Keratinocyte (primary cell): ENCODE data around the gene ANKRD39.

Source experiments
- EZH2 ChIP-seq: IDR thresholded peaks from one replicate; pipeline ENCODE4 v1.6.1; 2012; ENCODE audit warnings: inconsistent platforms, mild to moderate bottlenecking, low read length, moderate library complexity
- TF ChIP-seq, protein P1 (sequence below), 3 experiments: IDR thresholded peaks in 1 of 3; conservative IDR thresholded peaks in 1 of 3; optimal IDR thresholded peaks in 1 of 3; 2 replicates in 2 of 3; 3 replicates in 1 of 3; pipeline versions ENCODE3 to v1.5.1; 2011; ENCODE audit warnings: low read length in 3 of 3, mild to moderate bottlenecking in 3 of 3, moderate library complexity in 2 of 3, control low read depth in 1 of 3, inconsistent platforms in 1 of 3; ENCODE audit not compliant: insufficient read depth in 2 of 3; ENCODE audit errors: extremely low read depth in 1 of 3

DNA sequence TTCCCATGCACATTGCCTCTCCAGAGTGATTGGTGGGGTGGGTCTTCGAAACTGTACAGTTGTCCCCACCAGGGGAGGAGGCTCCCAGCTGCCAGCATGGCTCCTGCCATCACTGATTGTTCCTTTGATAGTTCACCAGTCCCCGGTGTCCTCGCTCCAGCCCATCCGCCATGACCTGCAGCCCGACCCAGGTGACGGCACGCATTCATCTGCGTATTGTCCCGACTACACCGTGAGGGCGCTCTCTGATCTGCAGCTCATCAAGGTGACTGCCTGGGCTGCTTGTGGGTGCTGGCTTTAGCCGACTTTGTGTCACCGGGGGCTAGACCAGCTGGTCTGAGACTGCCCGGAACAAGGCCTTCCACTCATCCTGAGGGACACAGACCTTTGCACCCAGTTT lies 29.4 kb downstream of the ANKRD39 start:
- TF ChIP-seq, protein P1, sequence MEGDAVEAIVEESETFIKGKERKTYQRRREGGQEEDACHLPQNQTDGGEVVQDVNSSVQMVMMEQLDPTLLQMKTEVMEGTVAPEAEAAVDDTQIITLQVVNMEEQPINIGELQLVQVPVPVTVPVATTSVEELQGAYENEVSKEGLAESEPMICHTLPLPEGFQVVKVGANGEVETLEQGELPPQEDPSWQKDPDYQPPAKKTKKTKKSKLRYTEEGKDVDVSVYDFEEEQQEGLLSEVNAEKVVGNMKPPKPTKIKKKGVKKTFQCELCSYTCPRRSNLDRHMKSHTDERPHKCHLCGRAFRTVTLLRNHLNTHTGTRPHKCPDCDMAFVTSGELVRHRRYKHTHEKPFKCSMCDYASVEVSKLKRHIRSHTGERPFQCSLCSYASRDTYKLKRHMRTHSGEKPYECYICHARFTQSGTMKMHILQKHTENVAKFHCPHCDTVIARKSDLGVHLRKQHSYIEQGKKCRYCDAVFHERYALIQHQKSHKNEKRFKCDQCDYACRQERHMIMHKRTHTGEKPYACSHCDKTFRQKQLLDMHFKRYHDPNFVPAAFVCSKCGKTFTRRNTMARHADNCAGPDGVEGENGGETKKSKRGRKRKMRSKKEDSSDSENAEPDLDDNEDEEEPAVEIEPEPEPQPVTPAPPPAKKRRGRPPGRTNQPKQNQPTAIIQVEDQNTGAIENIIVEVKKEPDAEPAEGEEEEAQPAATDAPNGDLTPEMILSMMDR (optimal IDR thresholded peaks at IDR 0.05 in 1 of 3, IDR thresholded peaks at IDR 0.05 in 1 of 3, conservative IDR thresholded peaks at IDR 0.05 in 1 of 3; ENCODE audit: extremely low read depth in 1 of 3, insufficient read depth in 2 of 3, low read length in 3 of 3) = no peak
- no peak for TF ChIP-seq EZH2
